Endothelial cell of umbilical vein (primary cell): Measurements from ENCODE around the gene TRAK1. TPM values are rescaled to one million over a fixed set of nuclear protein-coding genes. Genes with fewer than 3 reads are reported as not detected.

Experiments
- BruUV-seq: library from RNA; stranded (reverse); fragments of 400-500 nt; replicated peaks from 2 replicates; lab custom pipeline; 2021; lab: Mats Ljungman, UMichigan
- CTCF ChIA-PET: fragments of 300-600, 350-600 bp; sonication (Branson Sonifier 250); formaldehyde crosslinking; loops from one replicate; lab custom pipeline; 2021; ENCODE audit warnings: antibody characterized with exemption, inconsistent platforms; lab: Charles Lee
- POLR2A ChIA-PET: fragments of 300-600, 350-600 bp; sonication (Branson Sonifier 250); formaldehyde crosslinking; loops from one replicate; lab custom pipeline; 2021; ENCODE audit warnings: antibody characterized with exemption, inconsistent platforms; lab: Charles Lee
- DNase-seq: peaks from one replicate; pipeline ENCODE4 v3.0.0-alpha.2; 2011; ENCODE audit warnings: low read depth, low spot score
- FAIRE-seq: peaks from 2 replicates; lab custom pipeline; 2011; peaks lifted over from hg19 to GRCh38; lab: Jason Lieb, UNC
- H2AFZ ChIP-seq: 2 replicates; pipeline ENCODE4 v1.6.0; 2012; ENCODE audit warnings: low read depth, low read length, control low read depth, inconsistent platforms
- H3K27ac ChIP-seq: 2 replicates; pipeline ENCODE4 v1.5.1; 2011; ENCODE audit warnings: low read depth, mild to moderate bottlenecking, control low read depth, low read length, moderate library complexity; ENCODE audit not compliant: insufficient read depth
- H3K27me3 ChIP-seq, 2 experiments: 2 replicates each; pipeline versions ENCODE4 v1.6.0 to v1.6.1; 2011; ENCODE audit warnings: low read length in 2 of 2, mixed read lengths in 1 of 2; ENCODE audit not compliant: control insufficient read depth in 2 of 2, insufficient read depth in 2 of 2
- H3K36me3 ChIP-seq, 2 experiments: 2 replicates in 1 of 2; 3 replicates in 1 of 2; pipeline ENCODE4 v1.5.1; 2011; ENCODE audit warnings: low read length in 2 of 2, mild to moderate bottlenecking in 1 of 2, moderate library complexity in 1 of 2; ENCODE audit not compliant: control insufficient read depth in 2 of 2, insufficient read depth in 2 of 2; ENCODE audit errors: extremely low read depth in 1 of 2
- H3K4me1 ChIP-seq: 3 replicates; pipeline ENCODE4 v1.5.1; 2011; ENCODE audit warnings: mild to moderate bottlenecking, low read length; ENCODE audit not compliant: control insufficient read depth, insufficient read depth; ENCODE audit errors: extremely low read depth
- H3K4me2 ChIP-seq: 2 replicates; pipeline ENCODE4 v1.6.1; 2011; ENCODE audit warnings: low read length, control low read depth, mixed read lengths; ENCODE audit not compliant: insufficient read depth
- H3K4me3 ChIP-seq, 3 experiments: fragments of 200-600 bp in 1 of 3; sonication (generic), shearing (Covaris generic) in 1 of 3; replicated peaks in 1 of 3; 2 replicates each; pipeline ENCODE4 v1.5.1; 2011 to 2016; ENCODE audit warnings: control low read depth in 3 of 3, low read length in 3 of 3, mild to moderate bottlenecking in 2 of 3, inconsistent platforms in 1 of 3, low read depth in 1 of 3, moderate library complexity in 1 of 3; ENCODE audit not compliant: insufficient read depth in 1 of 3
- H3K79me2 ChIP-seq: 2 replicates; pipeline ENCODE4 v1.6.0; 2012; ENCODE audit warnings: low read length, inconsistent platforms; ENCODE audit not compliant: control insufficient read depth, insufficient read depth
- H3K9ac ChIP-seq: replicated peaks from 2 replicates; pipeline ENCODE3; 2011; ENCODE audit warnings: low read length, control low read depth; ENCODE audit not compliant: insufficient read depth; ENCODE audit errors: extremely low read depth
- H3K9me1 ChIP-seq: replicated peaks from 3 replicates; pipeline ENCODE4 v1.6.0; 2011; ENCODE audit warnings: mild to moderate bottlenecking, low read length; ENCODE audit not compliant: control insufficient read depth, insufficient read depth; ENCODE audit errors: extremely low read depth
- H3K9me3 ChIP-seq: replicated peaks from 2 replicates; pipeline ENCODE4 v1.5.1; 2012; ENCODE audit warnings: low read length, inconsistent platforms; ENCODE audit not compliant: control insufficient read depth, insufficient read depth
- H4K20me1 ChIP-seq: replicated peaks from 2 replicates; pipeline ENCODE3; 2011; ENCODE audit warnings: mild to moderate bottlenecking, low read length; ENCODE audit not compliant: control insufficient read depth, insufficient read depth; ENCODE audit errors: extremely low read depth
- CTCF ChIP-seq, 2 donors: IDR thresholded peaks; 1 replicate in 1 of 2; 2 replicates in 1 of 2; pipeline ENCODE4 v1.5.1; 2011; ENCODE audit warnings: low read length in 2 of 2, mild to moderate bottlenecking in 2 of 2, moderate library complexity in 2 of 2, control low read depth in 1 of 2, inconsistent platforms in 1 of 2, low read depth in 1 of 2; ENCODE audit not compliant: insufficient read depth in 1 of 2; ENCODE audit errors: extremely low read depth in 1 of 2
- EZH2 ChIP-seq: IDR thresholded peaks from 2 replicates; pipeline ENCODE4 v1.6.1; 2012; ENCODE audit warnings: borderline replicate concordance, low read depth, mild to moderate bottlenecking, moderate library complexity, low read length, inconsistent platforms; ENCODE audit not compliant: severe bottlenecking
- FOS ChIP-seq: IDR thresholded peaks from 2 replicates; pipeline ENCODE4 v1.6.1; 2011; ENCODE audit warnings: mild to moderate bottlenecking, low read length, moderate library complexity, borderline replicate concordance; ENCODE audit not compliant: insufficient read depth
- JUN ChIP-seq: IDR thresholded peaks from 2 replicates; pipeline ENCODE4 v1.6.1; 2011; ENCODE audit warnings: borderline replicate concordance, low read depth; ENCODE audit not compliant: insufficient read length, insufficient read depth
- MAX ChIP-seq: IDR thresholded peaks from 2 replicates; pipeline ENCODE4 v1.6.1; 2011; ENCODE audit not compliant: insufficient read depth, insufficient read length
- MYC ChIP-seq: IDR thresholded peaks from one replicate; pipeline ENCODE4 v1.6.1; 2011; ENCODE audit warnings: mild to moderate bottlenecking, low read depth, low read length
- POLR2A ChIP-seq: IDR thresholded peaks from 2 replicates; pipeline ENCODE4 v1.6.1; 2012; ENCODE audit warnings: low read depth, mild to moderate bottlenecking, control low read depth, low read length
- POLR2AphosphoS5 ChIP-seq: IDR thresholded peaks from 2 replicates; pipeline ENCODE4 v1.6.1; 2012; ENCODE audit warnings: low read depth, mild to moderate bottlenecking, control low read depth, low read length, moderate library complexity; ENCODE audit not compliant: insufficient read depth
- dilution Hi-C: fragments of 300-500 bp; cut with MboI; formaldehyde crosslinking; loops from one replicate; pipeline ENCODE4 v1.15.0; 2019; ENCODE audit warnings: low sequenced_read_pairs; ENCODE audit not compliant: extremely low pct_ligation_motif_present
- intact Hi-C: fragments of 100-400 bp; cut with micrococcal nuclease; formaldehyde crosslinking; loops from one replicate; pipeline ENCODE4 v1.10.0; 2022
- polyA plus RNA-seq, 4 experiments: library from polyadenylated mRNA; depleted of rRNA in 3 of 4; stranded (reverse) in 3 of 4; unstranded in 1 of 4; fragments of >200 nt; gene quantifications; 2 replicates each; pipeline versions ENCODE4 v1.2.1 to v1.2.3, GENCODE V29; 2011 to 2012; ENCODE audit warnings: missing spikeins in 1 of 4
- total RNA-seq: library from RNA; stranded (reverse); gene quantifications from 2 replicates; pipeline ENCODE4 v1.2.3, GENCODE V29; 2021

TRAK1 gene
- total and polyA plus RNA-seq, 2 donors (not counting 3 experiments of a cell fraction or from before 2014, with no cell fraction given): 38.5 to 59.6 TPM

- POLR2A ChIA-PET: no interaction called here
- Histone ChIP-seq H3K36me3 (peaks cover 0 to 12% of the 10 kb centered on the region in 2 experiments), H3K4me2 (no peak overlapping the region), H3K27ac (no peak overlapping the region), H3K9ac (no peak overlapping the region), H3K4me1 (peaks cover 24% of the 10 kb centered on the region), H3K4me3 (no peak overlapping the region), H3K27me3 (no peaks in the 10 kb centered on the region), H2AFZ (no peak overlapping the region), H3K9me3 (no peaks in the 10 kb centered on the region), H4K20me1 (no peaks in the 10 kb centered on the region), H3K79me2 (peaks cover 3% of the 10 kb centered on the region), H3K9me1 (no peaks in the 10 kb centered on the region)
- intact Hi-C loops (loop anchor here (5.0 kb wide), 1 partner anchor 33 kb away; no protein-coding TSS in a partner anchor), dilution Hi-C loops (no loop called here)
- CTCF ChIA-PET: interaction anchor here (1.7 kb wide), 1 partner anchor 12 kb away, joined by 3 read pairs; no protein-coding TSS in a partner anchor
- FAIRE-seq (no peak), DNase-seq (no peak)
- TF ChIP-seq MAX (no peak), EZH2 (no peak), CTCF (IDR thresholded peaks at IDR 0.05; ENCODE audit: extremely low read depth in 1 of 2, insufficient read depth in 1 of 2, low read depth in 1 of 2, low read length in 2 of 2) (no peak), MYC (no peak), JUN (no peak), POLR2AphosphoS5 (no peak), FOS (no peak), POLR2A (no peak)
- BruUV-seq: no TSS peak
Measured at GRCh38 chr3:42094691-42095391, 3.7 kb downstream of the TRAK1 start.
